Body of pancreas (tissue), 4 donors: Measurements from ENCODE around the gene ITK.

Experiments used
- CTCF ChIP-seq, 7 experiments: fragments of 450-650 bp in 4 of 7; fragments of 200-600 bp in 3 of 7; sonication (generic) in 3 of 7; IDR thresholded peaks; one replicate each; pipeline ENCODE4 v1.5.1; 2016 to 2019; ENCODE audit warnings: antibody characterized with exemption in 7 of 7
- POLR2A ChIP-seq, 3 donors: fragments of 450-650 bp; IDR thresholded peaks; one replicate each; pipeline ENCODE4 v1.6.1; 2016; ENCODE audit warnings: antibody characterized with exemption in 3 of 3, mild to moderate bottlenecking in 2 of 3

- TF ChIP-seq CTCF (IDR thresholded peaks at IDR 0.05) (no peak), POLR2A (IDR thresholded peaks at IDR 0.05) (no peak)
Observed at GRCh38 chr5:157279605-157280239, 99.1 kb downstream of the ITK start.
